ENCODE measurements around the gene PACSIN1. TPM values are rescaled to one million over a fixed set of nuclear protein-coding genes. Genes with fewer than 3 reads are reported as not detected.

Gene PACSIN1
- total RNA-seq, 3 donors from 2014 or later (not counting 1 experiment from before 2014, with no cell fraction given) = 2.2 to 6.6 (median 3.9) TPM

- WGBS (ENCODE audit: insufficient coverage) = 95% methylated on average over 27 of the region's 27 CpGs
- Mint-ChIP-seq H3K36me3 (no peaks in the 10 kb centered on the region), H3K4me1 (no peaks in the 10 kb centered on the region), H3K9me3 (no peaks in the 10 kb centered on the region), H3K27me3 (ENCODE audit: low read depth in 2 of 2) (no peaks in the 10 kb centered on the region), H3K27ac (no peak overlapping the region), H3K4me3 (no peak overlapping the region)
- intact Hi-C loops (cut with micrococcal nuclease) = no loop called here
- Histone ChIP-seq H3K27ac (ENCODE audit: low read length) (no peak overlapping the region), H3K9me3 (ENCODE audit: control insufficient read depth, insufficient read depth, low read length) (no peaks in the 10 kb centered on the region), H3K4me3 (ENCODE audit: low read length) (no peak overlapping the region), H3K27me3 (ENCODE audit: control insufficient read depth, insufficient read depth, low read length) (no peaks in the 10 kb centered on the region), H3K36me3 (ENCODE audit: control insufficient read depth, insufficient read depth, low read length) (no peaks in the 10 kb centered on the region), H3K4me1 (ENCODE audit: control insufficient read depth, insufficient read depth, low read length) (no peaks in the 10 kb centered on the region)
- ATAC-seq = no peak
- DNase-seq = no peak
- no peak for TF ChIP-seq CTCF (IDR thresholded peaks at IDR 0.05)
Measured at GRCh38 chr6:34544052-34544604, 78.3 kb downstream of the PACSIN1 start.

DNA sequence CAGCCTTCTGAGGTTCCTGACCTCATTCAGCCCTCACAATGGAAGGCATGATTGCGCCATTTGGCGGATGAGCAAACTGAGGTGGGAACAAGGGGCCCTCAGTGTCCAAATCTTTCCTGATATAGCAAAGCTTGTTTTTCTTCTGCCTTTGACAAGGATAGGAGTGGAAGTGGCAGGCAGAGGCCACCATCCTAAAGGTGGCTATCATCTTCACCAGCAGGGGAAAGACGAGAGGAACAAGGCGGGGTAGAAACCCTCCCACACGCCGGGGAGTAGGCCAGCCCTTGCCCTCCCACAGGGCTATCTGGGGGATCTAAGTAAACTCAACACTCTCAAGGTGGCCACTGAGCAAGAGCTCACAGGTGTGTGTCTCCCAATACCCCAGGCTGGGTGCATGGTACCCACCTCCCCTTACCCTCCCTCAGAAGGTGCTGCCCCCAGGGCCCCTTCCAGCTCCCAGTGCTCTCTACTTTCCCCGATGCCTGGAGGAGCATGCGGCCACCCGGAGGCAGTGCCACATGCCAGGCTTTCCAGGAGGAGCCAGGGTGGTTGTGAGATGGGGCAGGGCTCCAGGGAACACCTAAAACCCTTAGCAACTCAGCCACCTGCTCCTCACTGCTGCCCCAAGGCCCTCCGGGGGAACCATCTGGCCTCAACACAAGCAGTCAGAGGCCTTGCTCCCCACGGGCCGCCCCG is 79.0 kb downstream of the PACSIN1 start:
- Mint-ChIP-seq H3K4me1 (no peaks in the 10 kb centered on the region), H3K27ac (no peak overlapping the region), H3K27me3 (ENCODE audit: low read depth in 2 of 2) (no peaks in the 10 kb centered on the region)

DNA sequence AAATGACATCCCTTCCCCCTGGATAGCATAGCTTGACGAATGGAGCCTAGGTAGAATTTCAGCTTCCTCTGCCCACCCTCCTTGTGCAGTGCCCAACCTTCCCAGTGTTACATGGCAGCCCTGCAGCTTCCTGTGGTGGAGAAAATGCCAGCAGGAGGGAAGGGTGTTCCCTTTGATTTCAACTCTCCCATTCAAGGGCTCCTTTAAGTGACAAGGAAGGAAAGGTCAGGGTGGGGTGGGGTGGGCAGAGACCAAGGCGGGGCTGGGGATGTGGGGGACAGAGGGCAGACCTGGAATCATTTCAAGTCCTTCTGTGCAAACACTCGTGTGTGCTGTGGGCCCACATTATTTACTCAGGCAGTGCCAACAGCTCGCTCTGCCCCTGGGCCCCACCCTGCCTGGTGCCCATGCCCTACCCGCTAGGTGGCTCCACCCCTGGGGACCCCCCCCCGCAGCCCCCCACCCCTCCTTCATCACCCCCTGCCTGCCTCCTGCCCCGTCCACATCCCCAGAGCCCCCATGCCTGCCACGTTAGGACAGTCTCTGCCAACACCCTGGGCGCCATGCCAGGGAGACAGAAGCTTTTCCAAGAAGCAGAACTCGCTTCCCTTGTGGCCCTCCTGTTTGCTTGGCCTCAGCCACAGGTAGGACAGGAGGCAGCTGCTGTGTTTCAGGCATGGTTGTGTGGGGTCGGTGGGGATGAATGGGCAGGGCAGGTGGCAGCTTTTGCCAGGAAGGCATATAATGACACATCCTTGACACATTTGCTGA is 80.9 kb downstream of the PACSIN1 start:
- intact Hi-C loops (cut with micrococcal nuclease) = no loop called here
- Histone ChIP-seq H3K4me3 (ENCODE audit: low read length) (no peak overlapping the region), H3K27ac (ENCODE audit: low read length) (no peak overlapping the region), H3K27me3 (ENCODE audit: control insufficient read depth, insufficient read depth, low read length) (no peaks in the 10 kb centered on the region), H3K9me3 (ENCODE audit: control insufficient read depth, insufficient read depth, low read length) (no peaks in the 10 kb centered on the region), H3K36me3 (ENCODE audit: control insufficient read depth, insufficient read depth, low read length) (no peaks in the 10 kb centered on the region), H3K4me1 (ENCODE audit: control insufficient read depth, insufficient read depth, low read length) (no peaks in the 10 kb centered on the region)
- 28% methylated on average over 10 of the region's 11 CpGs for WGBS (ENCODE audit: insufficient coverage)
- Mint-ChIP-seq H3K27me3 (ENCODE audit: low read depth in 2 of 2) (no peaks in the 10 kb centered on the region), H3K36me3 (no peaks in the 10 kb centered on the region), H3K4me3 (no peak overlapping the region), H3K9me3 (no peaks in the 10 kb centered on the region), H3K4me1 (no peaks in the 10 kb centered on the region), H3K27ac (no peak overlapping the region)
- no peak for DNase-seq
- TF ChIP-seq CTCF (IDR thresholded peaks at IDR 0.05) = no peak
- ATAC-seq = no peak

More for the DNA sequence above, 79.0 kb downstream of the PACSIN1 start:
- TF ChIP-seq CTCF (IDR thresholded peaks at IDR 0.05) = no peak
- no peak overlapping the region for H3K4me3 Mint-ChIP-seq
- Histone ChIP-seq H3K27ac (ENCODE audit: low read length) (no peak overlapping the region), H3K4me3 (ENCODE audit: low read length) (no peak overlapping the region), H3K36me3 (ENCODE audit: control insufficient read depth, insufficient read depth, low read length) (no peaks in the 10 kb centered on the region), H3K4me1 (ENCODE audit: control insufficient read depth, insufficient read depth, low read length) (no peaks in the 10 kb centered on the region), H3K27me3 (ENCODE audit: control insufficient read depth, insufficient read depth, low read length) (no peaks in the 10 kb centered on the region), H3K9me3 (ENCODE audit: control insufficient read depth, insufficient read depth, low read length) (no peaks in the 10 kb centered on the region)
- WGBS (ENCODE audit: insufficient coverage) = 89% methylated on average over 12 of the region's 13 CpGs
- ATAC-seq (no peak), DNase-seq (no peak)
- intact Hi-C loops (cut with micrococcal nuclease) = no loop called here
- H3K36me3 Mint-ChIP-seq = no peaks in the 10 kb centered on the region
- H3K9me3 Mint-ChIP-seq = no peaks in the 10 kb centered on the region
